SHP77 (cell line): ENCODE results near the gene ITGB3.
"Not testable (repeated sequence)": the region's sequence is repeated elsewhere in the genome, so short reads cannot be mapped to it uniquely, and the experiment has no call there.

Experiments used
- DNase-seq, 2 experiments: peaks; one replicate each; lab custom pipeline; 2025; lab: John Stamatoyannopoulos, UW

The ITGB3 gene

DNA sequence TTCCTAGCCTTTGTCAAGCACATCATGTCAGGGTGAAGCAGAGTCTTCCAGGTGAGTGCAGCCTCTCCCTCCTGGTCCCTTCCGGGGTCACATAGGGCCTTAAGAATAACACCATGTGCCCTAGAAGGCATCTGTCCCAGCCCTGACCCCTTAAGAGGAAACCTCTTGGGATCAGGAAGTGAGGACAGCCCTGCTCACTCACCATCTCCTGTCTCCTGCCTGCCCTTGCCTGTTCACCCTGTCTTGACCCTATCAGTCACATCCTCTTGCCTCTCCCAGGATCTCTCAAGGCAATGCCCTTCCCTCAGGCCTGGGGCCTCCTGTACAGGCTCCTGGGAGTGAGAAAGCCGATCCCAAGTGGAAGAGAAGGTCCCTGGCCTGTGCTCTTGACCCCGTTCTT lies 30.6 kb upstream of the ITGB3 start:
- DNase-seq, result no peak

DNA sequence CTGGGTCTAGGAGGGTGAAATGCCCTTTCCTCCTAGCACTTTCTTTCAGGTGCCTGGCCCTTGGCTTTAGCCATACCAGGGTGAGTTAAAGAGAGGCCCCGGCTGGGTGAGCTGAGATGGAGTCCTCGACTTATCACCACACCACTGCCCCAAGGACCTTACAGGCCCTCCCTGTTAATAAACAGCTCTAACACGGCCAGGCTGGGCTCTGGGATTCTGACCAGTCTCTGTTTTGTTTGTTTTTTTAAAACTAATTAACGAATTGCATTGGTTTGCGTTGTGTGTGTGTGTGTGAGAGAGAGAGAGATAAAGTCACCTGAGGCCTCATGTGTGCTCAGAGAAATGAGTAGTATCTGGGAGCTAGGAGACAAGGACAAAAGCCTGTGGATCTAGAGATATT lies 30.2 kb upstream of the ITGB3 start:
- no peak for DNase-seq

DNA sequence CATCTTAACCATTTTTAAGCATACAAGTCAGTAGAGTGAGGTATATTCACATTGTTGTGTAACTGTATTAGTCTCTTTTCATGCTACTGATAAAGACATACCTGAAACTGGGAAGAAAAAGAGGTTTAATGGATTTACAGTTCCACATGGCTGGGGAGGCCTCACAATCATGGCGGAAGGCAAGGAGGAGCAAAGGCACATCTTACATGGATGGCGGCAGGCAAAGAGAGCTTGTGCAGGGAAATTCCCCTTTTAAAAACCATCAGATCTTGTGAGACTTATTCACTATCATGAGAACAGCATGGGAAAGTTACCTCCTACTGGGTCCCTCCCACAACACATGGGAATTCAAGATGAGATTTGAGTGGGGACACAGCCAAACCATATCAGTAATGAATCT lies 29.6 kb upstream of the ITGB3 start:
- not testable (repeated sequence) for DNase-seq

DNA sequence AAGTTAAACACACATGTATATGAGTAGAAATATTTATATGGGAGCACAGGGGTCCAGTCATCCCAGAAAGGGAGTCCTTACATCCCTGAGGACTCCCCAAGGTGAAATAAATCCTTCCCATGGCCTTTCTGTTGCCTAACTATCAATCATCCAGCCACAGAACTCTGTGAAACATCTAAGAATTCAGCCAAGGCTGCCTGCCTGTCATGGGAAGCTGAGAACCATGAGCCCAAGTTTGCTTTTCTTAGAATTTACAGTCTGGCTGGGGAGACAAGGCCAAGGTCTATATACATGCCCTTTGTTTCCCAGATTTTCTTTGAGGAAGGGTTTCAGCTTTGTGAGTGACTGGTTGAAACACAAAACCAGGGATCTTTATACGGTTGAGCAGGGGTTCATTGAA lies 28.7 kb upstream of the ITGB3 start:
- no peak for DNase-seq

DNA sequence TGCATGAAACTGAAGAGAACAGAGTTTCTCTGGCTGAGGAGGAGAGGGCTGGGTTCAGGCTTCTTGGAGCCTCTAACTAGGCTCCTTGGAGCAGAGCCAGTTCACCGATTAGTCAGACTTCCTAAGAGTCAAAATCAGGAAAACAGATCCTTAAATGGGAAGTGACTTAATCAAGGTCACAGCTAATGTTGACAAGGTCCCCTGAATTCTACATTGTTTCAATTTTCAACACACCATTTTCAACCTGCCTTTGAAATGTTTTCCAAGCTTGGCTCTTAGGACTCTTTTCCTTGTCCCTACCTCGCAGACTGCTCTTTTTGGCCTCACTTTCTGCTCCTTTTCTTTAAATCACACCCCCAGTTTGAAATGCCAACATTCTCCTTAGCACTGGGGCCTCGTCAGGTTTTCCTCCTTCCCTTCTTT lies 28.2 kb upstream of the ITGB3 start:
- no peak for DNase-seq

DNA sequence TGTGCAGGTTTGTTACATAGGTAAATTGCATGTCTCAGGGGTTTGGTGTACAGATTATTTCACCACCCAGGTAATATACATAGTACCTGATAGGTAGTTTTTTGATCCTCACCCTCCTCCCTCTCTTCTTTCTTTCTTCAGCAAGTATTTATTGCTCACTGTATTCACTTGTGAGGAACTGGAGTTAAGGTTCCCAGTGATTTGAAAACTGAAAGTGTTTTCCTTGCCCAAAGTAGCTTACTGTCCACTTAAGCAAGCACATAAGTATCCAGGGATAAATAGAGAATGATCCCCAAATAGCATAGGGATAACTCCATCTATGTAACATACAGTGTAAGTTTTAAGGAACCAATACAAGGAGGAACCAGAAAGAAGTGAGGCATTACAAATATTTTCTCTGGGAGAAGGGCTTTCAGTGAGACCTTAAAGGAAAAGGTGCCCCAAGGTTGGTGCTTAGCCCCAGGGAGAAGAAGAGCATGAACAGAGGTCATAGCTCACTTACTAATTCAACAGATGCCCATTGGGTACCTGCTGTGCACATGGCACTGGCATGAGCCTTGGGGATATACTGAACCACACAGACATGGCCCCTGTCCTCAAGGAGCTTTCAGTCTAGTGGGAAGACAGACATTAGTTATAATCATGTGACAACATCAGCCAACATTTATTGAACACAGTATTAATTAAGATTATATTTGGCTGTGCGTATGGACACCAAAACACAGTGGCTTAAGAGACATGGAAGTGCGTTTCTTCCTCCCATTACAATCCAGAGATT lies 27.5 kb upstream of the ITGB3 start:
- DNase-seq, result no peak

DNA sequence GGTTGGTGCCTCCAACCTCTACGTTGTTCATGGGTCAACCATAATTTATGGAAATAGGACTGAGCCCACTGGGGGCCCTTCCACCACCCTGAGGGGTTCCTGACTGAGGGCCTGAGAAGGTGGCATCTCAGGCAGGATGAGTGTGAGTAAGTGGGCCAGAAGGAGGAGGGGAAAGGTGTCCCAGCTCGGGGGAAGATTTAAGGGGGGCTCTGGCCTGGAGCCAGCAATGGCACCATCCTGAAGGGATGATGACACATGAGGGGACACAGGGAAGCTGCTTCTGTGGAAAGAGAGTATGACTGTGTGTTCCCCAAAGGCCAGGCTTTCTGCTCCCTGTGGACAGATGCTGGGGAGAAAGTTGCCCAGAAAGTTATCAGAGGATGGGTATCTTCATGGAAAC lies 25.8 kb upstream of the ITGB3 start:
- no peak for DNase-seq

DNA sequence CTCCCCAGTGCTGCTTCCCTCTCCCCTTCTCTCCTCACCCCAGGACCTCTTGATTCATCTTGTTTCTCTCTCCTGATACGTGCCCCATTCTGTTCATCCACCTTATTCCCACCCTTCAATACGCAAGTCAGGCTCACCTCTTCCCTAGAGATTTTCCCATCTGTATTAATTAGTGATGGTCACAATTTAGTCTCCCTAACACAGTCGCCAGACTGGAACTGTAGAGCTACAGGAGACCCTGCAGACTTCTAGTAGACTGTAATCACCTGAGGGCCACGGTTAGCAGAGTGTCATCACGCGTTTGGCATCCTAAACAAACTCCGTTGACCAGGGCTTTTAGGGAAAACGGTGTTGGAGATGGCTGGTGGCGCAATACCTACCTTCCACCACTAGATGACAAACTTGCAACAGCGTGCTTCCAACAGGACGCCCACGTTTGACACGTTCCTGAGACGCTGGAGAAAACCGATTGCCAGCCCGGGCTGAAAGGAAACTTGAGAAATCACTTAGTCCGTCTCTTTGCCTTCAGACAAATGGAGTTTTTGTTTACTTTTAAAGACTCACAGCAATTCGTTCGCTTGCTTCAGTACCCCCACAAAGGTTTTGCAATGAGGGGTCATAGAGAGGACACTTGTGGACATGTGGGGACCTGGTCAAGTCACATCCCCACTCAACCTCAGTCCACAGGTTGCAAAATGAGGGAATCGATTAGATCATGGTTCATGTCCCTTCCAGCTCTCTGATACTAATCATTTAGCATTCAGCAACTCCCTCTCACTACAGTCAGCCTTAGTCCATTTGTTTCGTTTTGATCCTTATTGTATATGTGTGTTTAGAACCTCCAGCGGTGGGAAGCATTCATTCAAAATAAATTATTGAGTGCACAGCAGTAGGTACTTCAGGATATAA lies 23.8 kb upstream of the ITGB3 start:
- DNase-seq, result peak; percentile 69 to 85

DNA sequence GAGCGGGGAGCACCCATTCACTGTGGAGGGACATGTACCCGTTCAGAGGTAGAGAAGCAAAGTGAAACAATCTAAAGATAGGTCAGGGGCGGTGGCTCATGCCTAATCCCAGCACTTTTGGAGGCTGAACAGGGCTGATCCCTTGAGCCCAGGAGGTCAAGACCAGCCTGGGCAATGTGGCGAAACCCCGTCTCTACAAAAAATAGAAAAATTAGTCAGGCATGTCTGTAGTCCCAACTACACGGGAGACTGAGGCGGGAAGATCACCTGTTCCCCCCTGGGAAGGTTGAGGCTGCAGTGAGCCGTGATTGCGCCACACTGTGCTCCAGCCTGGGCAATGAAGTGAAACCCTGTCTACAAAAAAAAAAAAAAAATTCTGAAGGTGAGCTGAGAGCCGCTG lies 22.8 kb upstream of the ITGB3 start:
- no peak for DNase-seq

DNA sequence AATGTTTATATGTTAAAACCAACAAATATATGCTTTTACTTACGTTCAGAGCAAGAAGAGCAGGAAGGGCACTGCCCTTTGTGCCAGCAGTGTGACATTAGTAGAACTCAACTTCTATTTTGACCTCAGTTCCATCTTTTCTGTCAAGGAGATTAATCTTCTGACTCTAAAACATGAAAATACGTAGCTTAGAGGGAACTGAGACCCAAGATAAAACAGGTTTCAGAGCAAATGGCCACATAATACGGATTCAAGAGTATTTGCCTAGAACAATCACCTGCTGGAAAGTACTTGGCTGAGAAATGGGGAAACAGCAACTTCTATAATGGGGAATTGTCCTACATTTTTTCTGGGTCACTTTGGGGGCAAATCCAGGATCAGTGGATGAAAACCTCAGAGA lies 22.3 kb upstream of the ITGB3 start:
- no peak for DNase-seq

DNA sequence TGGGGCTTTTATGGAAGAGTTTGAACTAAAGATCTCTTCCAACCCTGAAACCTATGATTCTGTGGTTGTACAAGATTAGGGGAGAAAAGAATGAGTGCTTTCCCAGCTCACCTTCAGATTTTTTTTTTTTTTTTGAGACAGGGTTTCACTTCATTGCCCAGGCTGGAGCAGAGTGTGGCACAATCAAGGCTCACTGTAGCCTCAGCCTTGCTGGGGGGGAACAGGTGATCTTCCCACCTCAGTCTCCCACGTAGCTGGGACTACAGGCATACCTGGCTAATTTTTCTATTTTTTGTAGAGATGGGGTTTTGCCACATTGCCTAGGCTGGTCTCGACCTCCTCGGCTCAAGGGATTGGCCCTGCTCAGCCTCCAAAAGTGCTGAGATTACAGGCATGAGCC lies 21.8 kb upstream of the ITGB3 start:
- no peak for DNase-seq

DNA sequence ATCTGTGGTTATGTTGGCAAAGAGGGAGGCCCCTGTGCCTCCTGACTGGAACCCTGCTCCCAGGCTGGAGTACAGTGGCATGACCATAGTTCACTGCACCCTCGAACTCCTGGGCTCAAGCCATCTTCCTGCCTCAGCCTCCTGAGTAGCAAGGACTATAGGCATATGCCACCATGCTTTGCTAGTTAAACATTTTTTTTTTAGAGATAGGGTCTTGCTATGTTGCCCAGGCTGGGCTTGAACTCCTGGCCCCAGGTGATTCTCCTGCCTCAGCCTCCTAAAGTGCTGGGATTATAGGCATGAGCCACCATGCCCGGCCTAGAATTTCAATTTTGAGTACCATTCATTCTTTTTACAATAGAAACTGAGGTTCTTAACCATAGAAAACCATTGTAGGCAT lies 21.2 kb upstream of the ITGB3 start:
- DNase-seq, result no peak

DNA sequence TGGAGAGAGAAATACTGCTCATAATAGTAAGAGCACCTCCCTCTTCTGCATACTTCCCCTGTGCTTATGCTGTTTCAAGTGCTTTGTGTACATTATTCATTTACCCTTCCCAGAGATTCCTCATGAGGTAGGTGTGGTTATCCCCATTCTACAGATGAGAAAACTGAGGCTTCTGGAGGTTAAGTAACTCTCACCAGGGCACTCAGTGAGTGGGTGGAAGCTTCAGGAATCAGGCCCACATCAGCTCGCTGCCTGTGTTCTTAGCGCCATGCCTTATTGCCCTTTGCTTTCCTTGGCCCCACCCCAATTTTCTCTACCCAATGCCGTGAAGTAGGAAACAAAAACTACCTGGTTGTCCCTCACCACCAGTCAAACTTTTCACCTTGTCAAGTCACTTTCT lies 18.1 kb upstream of the ITGB3 start:
- DNase-seq, result no peak

DNA sequence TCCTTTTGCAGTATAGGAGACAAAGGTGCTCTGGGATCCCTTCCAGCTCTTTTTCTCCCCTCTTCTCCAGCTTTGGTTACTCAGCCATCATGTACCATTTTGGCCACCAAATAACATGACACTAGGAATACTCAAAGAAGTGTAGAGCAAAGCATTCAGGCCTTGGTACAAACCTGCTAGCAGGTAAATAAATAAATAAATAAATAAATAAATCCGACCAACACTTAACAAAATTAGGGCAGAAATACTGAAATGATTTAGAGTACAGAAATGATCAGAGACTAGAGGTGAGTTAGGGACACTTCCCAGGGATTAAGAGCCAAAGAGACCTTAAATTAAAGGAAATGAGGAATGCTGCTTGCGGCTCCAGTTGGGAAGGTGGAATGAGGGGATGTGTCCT lies 17.7 kb upstream of the ITGB3 start:
- DNase-seq, result no peak

DNA sequence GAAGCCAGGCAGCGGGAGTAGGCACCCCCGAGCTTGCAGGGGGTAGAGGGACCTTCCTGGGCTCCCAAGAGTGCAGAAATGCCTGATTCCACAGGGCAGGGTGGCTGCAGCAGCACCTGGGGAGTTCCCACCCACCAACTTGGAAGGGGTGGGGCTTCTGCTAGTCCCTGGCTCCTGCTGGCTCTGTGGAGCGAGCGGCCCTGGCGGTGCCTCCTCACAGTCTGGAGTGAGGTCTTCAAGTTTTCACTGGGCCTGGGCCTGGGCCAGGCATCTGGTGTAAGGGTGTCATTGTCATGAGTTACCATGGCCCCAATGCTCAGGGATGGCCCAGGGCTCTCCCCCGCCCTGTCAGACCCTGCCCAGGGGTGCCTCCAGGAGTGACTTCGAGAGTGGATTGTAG lies 15.8 kb upstream of the ITGB3 start:
- no peak for DNase-seq

DNA sequence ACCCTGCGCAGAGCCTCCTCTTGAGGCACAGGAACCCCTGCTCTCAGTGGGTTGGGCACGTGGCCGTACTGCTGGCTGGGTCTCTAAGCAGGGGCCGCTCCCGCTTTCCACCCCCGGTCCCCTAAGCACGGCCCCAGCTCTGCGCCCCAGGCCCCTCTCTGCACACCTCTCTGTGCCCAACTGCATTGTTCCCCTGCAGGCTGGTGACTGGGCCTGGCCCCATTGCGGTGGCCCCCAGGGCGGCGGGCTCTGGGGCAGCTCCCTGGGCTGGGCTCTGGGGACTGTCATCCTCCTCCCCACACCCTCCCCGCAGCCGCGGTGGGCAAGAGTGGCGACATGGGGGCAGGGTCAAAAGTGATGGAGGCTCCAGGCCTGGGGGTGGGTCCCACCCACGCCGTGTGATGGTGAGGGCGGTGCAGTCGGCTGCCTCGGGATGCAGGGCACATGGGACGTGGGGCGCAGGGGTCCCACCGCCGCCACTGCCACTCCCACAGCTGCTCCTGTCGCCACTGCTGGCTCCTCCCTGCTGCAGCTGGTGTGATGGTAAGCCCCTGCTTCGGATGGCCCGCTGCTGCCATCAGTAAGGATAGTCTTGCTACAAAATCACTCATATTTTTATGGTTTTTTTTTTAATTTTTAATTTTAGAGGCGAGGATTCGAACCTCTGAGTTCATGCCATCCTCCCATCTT lies 15.2 kb upstream of the ITGB3 start:
- no peak for DNase-seq

DNA sequence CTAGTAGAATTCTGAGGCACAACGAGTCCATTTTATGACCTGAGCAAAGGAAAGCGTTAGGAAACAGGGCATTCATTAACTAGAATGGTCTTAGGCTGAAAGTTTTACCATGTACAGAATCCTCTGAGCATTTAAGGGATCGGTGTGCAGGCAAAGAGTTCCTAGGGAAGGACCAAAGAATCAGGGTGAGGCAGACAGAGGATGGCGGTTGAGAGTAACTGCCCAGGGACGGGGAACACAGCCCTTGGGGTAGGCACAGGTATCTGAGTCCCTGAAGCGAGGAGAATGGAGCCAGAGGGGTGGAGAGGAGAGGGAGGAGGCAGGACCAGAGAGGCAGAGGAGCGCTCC lies 14.0 kb upstream of the ITGB3 start:
- no peak for DNase-seq

DNA sequence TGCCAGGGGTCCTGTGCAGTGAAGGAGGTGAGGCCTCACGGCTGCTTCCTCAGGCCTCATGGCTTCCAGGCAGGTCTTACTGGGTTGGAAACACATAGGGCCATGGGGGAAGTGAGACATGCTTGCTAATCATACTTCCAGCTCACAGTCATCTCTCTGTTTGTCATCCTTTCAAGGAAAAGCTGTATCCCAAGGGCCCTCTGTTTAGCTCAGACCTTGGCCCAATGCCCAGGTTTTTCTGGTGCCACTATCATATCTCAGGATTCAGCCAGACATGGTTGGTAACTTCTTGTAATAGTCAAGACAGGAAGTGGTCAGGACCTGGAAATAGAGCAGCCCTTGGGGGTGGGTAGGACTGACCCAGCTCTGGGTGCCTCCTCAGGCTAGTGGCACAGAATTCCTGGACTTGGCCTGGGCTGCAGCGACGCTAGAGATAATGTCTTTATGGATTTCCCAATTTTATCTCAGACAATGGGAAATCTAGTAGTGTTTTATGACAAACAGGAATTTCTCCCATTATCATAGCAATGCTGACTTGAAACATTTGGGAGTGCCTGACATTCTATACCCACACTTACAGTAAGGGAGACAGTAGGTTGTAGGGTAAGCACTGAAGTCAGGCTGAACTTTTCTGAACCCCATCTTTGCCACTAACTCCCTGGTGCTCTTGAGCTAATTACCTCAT lies 13.5 kb upstream of the ITGB3 start:
- peak in 1 of 2 experiments; percentile 19 for DNase-seq

DNA sequence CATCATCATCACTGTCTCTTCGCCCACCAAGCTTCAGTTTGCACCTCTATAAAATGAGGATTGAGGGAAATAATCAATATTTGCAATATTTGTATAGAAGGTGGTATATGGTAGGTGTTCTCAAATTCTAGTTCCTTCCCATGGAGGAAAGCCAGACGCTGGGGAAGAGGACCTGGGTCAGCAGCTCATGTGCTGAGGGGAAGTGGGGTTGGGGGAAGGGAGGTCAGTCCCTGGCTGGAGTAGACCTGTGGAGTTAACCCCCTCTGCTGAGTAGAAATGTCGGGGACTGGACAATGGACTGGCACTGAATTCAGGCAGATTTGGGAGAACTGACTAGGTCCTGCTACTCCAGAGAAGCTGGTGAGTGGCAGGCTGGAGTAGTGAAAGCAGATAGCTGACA lies 12.8 kb upstream of the ITGB3 start:
- no peak for DNase-seq

DNA sequence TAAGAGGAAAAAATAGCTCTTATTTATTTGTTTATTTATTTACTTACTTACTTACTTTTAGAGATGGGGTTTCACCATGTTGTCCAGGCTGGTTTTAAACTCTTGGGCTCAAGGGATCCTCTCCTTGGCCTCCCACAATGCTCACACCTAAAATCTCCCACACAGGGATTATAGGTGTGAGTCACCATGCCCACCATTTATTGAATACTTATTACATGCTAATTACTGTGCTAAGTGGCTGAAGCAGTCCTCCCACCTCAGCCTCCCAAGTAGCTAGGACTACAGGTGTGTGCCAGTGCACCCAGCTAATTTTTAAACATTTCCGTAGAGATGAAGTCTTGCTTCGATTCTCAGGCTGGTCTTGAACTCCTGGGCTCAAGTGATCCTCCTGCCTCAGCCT lies 11.0 kb upstream of the ITGB3 start:
- no peak for DNase-seq

DNA sequence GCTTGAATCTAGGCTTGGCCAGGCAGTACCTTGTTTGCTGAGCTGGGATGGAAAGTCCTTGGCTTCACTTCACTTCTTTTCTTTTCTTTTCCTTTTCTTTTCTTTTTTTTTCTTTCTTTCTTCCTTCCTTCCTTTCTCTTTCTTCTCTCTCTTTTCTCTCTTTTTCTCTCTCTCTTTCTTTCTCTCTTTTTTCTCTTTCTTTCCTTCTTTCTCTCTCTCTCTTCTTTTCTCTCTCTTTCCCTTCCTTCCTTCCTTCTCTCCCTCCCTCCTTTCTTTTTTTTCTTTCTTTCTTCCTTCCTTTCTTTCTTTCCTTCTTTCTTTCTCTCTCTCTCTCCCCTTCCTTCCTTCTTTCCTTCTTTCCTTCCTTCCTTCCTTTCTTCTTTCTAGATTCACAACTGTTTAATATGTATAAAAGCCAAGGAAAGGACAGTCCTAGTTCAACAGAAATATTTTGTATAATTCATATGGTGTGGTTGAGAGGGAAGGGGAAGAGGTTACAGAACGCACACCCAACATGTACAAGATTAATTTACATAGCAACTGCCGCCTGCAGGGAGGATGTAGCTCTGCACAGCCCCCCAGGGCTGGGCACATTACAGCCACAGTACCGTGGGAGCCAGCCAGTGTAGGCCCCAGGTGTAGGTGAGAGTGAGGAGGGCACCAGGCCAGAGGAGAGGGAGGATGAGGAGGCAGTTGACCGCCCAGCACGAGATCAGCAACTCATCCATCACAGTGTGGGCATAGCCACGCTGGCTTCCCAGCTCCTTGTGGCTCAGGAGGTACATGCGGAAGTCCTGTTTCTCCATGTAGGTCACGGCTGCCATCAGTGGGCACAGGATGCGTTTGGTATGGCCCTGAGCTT lies 9.7 kb upstream of the ITGB3 start:
- no peak for DNase-seq
